Esophagus muscularis mucosa (tissue), 4 donors: Measurements from ENCODE around the gene IZUMO2. TPM values are rescaled to one million over a fixed set of nuclear protein-coding genes. Genes with fewer than 3 reads are reported as not detected.

Source experiments
- DNase-seq: peaks from one replicate; pipeline ENCODE4 v3.0.0-alpha.2; 2017; ENCODE audit errors: extremely low spot score
- H3K27ac ChIP-seq, 4 donors: fragments of 200-600 bp; sonication (generic); replicated peaks in 1 of 4; 1 replicate in 3 of 4; 2 replicates in 1 of 4; pipeline ENCODE4 v1.5.1; 2016 to 2019; ENCODE audit warnings: mild to moderate bottlenecking in 1 of 4
- H3K27me3 ChIP-seq, 4 donors: fragments of 200-600 bp; sonication (generic); one replicate each; pipeline versions ENCODE4 v1.5.1 to v1.6.0; 2016 to 2019
- H3K36me3 ChIP-seq, 4 donors: fragments of 200-600 bp; sonication (generic); one replicate each; pipeline ENCODE4 v1.5.1; 2016 to 2019
- H3K4me1 ChIP-seq, 4 donors: fragments of 200-600 bp; sonication (generic); one replicate each; pipeline ENCODE4 v1.5.1; 2016 to 2019
- H3K4me3 ChIP-seq, 4 donors: fragments of 200-600 bp; sonication (generic); 1 replicate in 2 of 4; 2 replicates in 2 of 4; pipeline ENCODE4 v1.5.1; 2016 to 2019; ENCODE audit warnings: mild to moderate bottlenecking in 4 of 4, moderate library complexity in 1 of 4
- H3K9me3 ChIP-seq, 4 donors: fragments of 200-600 bp; sonication (generic); 1 replicate in 3 of 4; 2 replicates in 1 of 4; pipeline ENCODE4 v1.5.1; 2016 to 2019
- EP300 ChIP-seq: sonication (generic); formaldehyde crosslinking; IDR thresholded peaks from one replicate; pipeline ENCODE4 v1.6.1; 2017; ENCODE audit warnings: antibody characterized with exemption
- POLR2A ChIP-seq: fragments of 450-650 bp; IDR thresholded peaks from one replicate; pipeline ENCODE4 v1.6.1; 2017; ENCODE audit warnings: antibody characterized with exemption, moderate library complexity, mild to moderate bottlenecking, low read depth
- POLR2AphosphoS5 ChIP-seq, 2 donors: sonication (generic); formaldehyde crosslinking; IDR thresholded peaks; one replicate each; pipeline ENCODE4 v1.6.1; 2017; ENCODE audit warnings: antibody characterized with exemption in 2 of 2
- WGBS: methylation state at CpG from one replicate; pipeline ENCODE4 v1.1.5; 2018; 5-methylcytosine and 5-hydroxymethylcytosine counted together
- intact Hi-C: fragments of 100-400 bp; cut with DNase I; formaldehyde crosslinking; loops from one replicate; pipeline ENCODE4 v1.15.1; 2023
- total RNA-seq, 4 donors: library from RNA; depleted of rRNA; stranded (reverse); fragments of >200 nt; gene quantifications; one replicate each; pipeline versions ENCODE4 v1.1.0 to v1.2.1, GENCODE V29; 2016
- TF ChIP-seq, protein P1 (sequence below), 3 experiments: fragments of 200-600 bp in 2 of 3; fragments of 450-650 bp in 1 of 3; sonication (generic) in 2 of 3; IDR thresholded peaks; one replicate each; pipeline ENCODE4 v1.5.1; 2017 to 2019; ENCODE audit warnings: antibody characterized with exemption in 3 of 3, mild to moderate bottlenecking in 2 of 3, moderate library complexity in 1 of 3

The IZUMO2 gene
- total RNA-seq, 4 donors from 2014 or later: not detected

DNA sequence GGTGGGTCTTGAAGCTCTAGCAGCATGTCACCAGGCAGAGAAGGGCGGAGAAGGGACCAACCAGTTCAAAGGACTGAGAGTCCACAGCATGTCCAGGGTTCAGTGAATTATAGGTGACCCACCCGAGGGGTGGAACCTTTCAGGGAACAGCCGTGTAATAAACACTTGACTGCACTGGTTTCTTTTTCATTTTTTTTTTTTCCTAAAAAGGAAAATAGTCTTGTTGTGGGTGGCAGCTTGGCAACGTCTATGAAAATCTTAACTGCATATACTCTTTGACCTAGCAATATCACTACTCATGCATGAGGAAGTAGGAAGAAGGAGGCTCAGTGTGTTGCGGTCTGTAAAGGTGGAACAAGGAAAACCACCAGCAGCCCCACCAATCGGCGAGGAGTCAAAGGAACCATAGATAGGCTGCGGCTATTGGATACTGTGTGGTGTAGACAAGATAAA lies 27.4 kb upstream of the IZUMO2 start:
- Histone ChIP-seq H3K4me1 (no peaks in the 10 kb centered on the region), H3K27ac (no peak overlapping the region), H3K4me3 (no peak overlapping the region), H3K9me3 (no peaks in the 10 kb centered on the region), H3K27me3 (peaks cover 0 to 83% (median 0%) of the 10 kb centered on the region in 4 donors), H3K36me3 (no peaks in the 10 kb centered on the region)
- intact Hi-C loops: no loop called here
- TF ChIP-seq, protein P1, sequence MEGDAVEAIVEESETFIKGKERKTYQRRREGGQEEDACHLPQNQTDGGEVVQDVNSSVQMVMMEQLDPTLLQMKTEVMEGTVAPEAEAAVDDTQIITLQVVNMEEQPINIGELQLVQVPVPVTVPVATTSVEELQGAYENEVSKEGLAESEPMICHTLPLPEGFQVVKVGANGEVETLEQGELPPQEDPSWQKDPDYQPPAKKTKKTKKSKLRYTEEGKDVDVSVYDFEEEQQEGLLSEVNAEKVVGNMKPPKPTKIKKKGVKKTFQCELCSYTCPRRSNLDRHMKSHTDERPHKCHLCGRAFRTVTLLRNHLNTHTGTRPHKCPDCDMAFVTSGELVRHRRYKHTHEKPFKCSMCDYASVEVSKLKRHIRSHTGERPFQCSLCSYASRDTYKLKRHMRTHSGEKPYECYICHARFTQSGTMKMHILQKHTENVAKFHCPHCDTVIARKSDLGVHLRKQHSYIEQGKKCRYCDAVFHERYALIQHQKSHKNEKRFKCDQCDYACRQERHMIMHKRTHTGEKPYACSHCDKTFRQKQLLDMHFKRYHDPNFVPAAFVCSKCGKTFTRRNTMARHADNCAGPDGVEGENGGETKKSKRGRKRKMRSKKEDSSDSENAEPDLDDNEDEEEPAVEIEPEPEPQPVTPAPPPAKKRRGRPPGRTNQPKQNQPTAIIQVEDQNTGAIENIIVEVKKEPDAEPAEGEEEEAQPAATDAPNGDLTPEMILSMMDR (IDR thresholded peaks at IDR 0.05): no peak
- no peak for TF ChIP-seq EP300
- TF ChIP-seq POLR2AphosphoS5 (IDR thresholded peaks at IDR 0.05): no peak
- no peak for TF ChIP-seq POLR2A
- no peak for DNase-seq
- WGBS: 72% methylated on average over 8 of the region's 8 CpGs

DNA sequence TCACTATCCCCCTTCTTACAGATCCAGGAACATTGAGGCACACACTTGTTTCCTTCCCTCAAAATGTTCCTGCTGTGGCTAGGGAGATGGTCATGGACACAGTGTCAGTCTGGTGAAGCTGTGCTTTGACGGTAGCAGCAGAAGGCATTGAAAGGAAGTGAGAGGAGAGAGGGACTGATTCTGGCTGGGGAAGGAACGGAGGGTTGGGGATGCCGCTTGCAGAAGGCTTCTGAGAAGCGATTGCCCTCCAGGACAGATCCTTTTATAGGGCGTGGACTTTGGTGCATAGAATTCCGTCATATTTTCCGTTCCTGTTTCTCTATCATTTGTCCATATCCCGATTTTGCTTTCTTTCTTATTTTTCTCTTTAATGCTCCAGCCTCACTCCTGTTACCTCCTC lies 26.2 kb upstream of the IZUMO2 start:
- H3K9me3 ChIP-seq: no peaks in the 10 kb centered on the region
- no peaks in the 10 kb centered on the region for H3K4me1 ChIP-seq
- peaks cover 0 to 73% (median 0%) of the 10 kb centered on the region in 4 donors for H3K27me3 ChIP-seq
- intact Hi-C loops: no loop called here
- TF ChIP-seq, protein P1 (IDR thresholded peaks at IDR 0.05): no peak
- TF ChIP-seq EP300: no peak
- no peak for DNase-seq
- no peaks in the 10 kb centered on the region for H3K36me3 ChIP-seq
- WGBS: 67% methylated on average over 8 of the region's 8 CpGs
- no peak overlapping the region for H3K27ac ChIP-seq
- H3K4me3 ChIP-seq: no peak overlapping the region

DNA sequence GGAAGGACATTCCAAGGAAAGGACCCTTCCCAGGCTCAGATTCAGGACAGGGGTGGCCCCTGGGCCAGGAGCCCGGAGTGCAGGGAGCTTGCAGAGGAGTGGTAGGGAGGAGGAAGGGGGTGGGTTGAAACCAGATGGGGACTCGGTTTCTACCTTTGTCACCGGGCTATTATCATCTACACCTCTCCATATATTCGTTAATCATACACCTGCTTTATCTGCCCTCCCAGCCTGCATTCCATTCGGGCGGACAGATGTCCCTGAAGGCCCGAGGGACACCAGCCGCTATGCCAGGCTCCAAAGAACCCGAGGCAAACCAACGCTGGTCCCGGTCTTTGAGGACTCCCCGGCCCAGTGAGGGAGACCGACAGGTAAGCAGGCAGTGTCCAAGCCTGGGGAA lies 24.9 kb upstream of the IZUMO2 start:
- no peak for DNase-seq
- peaks cover 0 to 64% (median 0%) of the 10 kb centered on the region in 4 donors for H3K27me3 ChIP-seq
- TF ChIP-seq EP300 (no peak), POLR2A (no peak)
- TF ChIP-seq, protein P1 (IDR thresholded peaks at IDR 0.05): no peak
- H3K36me3 ChIP-seq: no peaks in the 10 kb centered on the region
- 83% methylated on average over 13 of the region's 13 CpGs for WGBS
- intact Hi-C loops: no loop called here
- no peak overlapping the region for H3K27ac ChIP-seq
- H3K9me3 ChIP-seq: no peaks in the 10 kb centered on the region
- no peak overlapping the region for H3K4me3 ChIP-seq
- H3K4me1 ChIP-seq: no peaks in the 10 kb centered on the region

DNA sequence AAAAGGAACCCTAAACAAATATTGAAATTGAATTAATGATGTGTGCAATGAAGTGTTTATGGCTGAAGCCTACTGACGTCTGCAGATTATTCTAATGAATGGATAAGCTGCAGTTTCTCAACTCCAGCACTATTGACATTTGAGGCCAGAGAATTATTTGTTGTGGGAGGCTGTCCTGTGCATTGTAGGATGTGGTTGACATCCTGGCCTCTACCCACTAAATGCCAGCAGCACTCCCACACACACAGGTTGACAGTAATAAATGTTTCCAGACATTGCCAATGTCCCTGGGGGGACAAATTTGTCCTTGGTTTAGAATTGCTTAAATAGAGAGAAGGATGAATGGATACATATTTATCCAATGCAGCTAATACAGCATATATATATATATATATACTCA lies 21.1 kb upstream of the IZUMO2 start:
- 13% methylated on average over 1 of the region's 1 CpG for WGBS
- no peak for TF ChIP-seq EP300
- no peak for TF ChIP-seq POLR2A
- no peak for TF ChIP-seq POLR2AphosphoS5 (IDR thresholded peaks at IDR 0.05)
- TF ChIP-seq, protein P1 (IDR thresholded peaks at IDR 0.05): no peak
- intact Hi-C loops: no loop called here

DNA sequence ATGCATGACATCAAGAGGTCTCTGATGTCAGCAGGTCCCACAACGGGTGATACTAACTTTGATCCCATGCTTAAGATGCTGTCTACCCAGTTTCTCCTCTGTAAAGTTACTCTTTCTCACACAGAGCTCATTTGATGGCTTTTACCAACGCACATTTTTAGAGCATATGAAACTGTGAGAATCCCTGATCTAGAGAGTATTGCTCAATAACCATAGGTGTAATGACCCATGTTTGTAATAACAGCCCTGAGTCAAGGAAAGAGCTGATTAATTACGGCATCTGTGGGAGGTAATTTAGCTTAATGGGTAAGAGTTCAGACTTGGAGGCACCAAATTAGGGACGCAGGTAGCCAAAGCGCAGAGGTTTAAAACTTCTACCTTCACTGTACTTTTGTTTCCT lies 18.0 kb upstream of the IZUMO2 start:
- WGBS: 77% methylated on average over 5 of the region's 5 CpGs
- DNase-seq: no peak
- Histone ChIP-seq H3K27me3 (peaks cover 0 to 53% (median 0%) of the 10 kb centered on the region in 4 donors), H3K36me3 (no peaks in the 10 kb centered on the region), H3K27ac (no peak overlapping the region), H3K4me3 (no peak overlapping the region), H3K9me3 (peaks cover 0 to 9% (median 0%) of the 10 kb centered on the region in 4 donors), H3K4me1 (no peaks in the 10 kb centered on the region)
- intact Hi-C loops: no loop called here
- TF ChIP-seq EP300 (no peak), POLR2A (no peak), POLR2AphosphoS5 (IDR thresholded peaks at IDR 0.05) (no peak)
- TF ChIP-seq, protein P1 (IDR thresholded peaks at IDR 0.05): no peak

More for the DNA sequence above, 21.1 kb upstream of the IZUMO2 start:
- Histone ChIP-seq H3K27ac (no peak overlapping the region), H3K27me3 (peaks cover 0 to 61% (median 0%) of the 10 kb centered on the region in 4 donors), H3K9me3 (peaks cover 0 to 9% (median 0%) of the 10 kb centered on the region in 4 donors), H3K36me3 (no peaks in the 10 kb centered on the region), H3K4me1 (no peaks in the 10 kb centered on the region), H3K4me3 (no peak overlapping the region)
- no peak for DNase-seq
